Heart left ventricle (tissue), 13 donors: Measurements from ENCODE around the gene OAS3.

Experiments used
- POLR2A ChIP-seq, 2 donors: fragments of 450-650 bp; IDR thresholded peaks; one replicate each; pipeline ENCODE4 v1.6.1; 2017; ENCODE audit warnings: antibody characterized with exemption in 2 of 2, mild to moderate bottlenecking in 2 of 2, moderate library complexity in 2 of 2
- TF ChIP-seq, protein P1 (sequence below), 12 donors: fragments of 200-600 bp; sonication (generic) in 4 of 12; IDR thresholded peaks; one replicate each; pipeline versions ENCODE4 v1.5.0 to v1.8.0; 2018 to 2022; ENCODE audit warnings: antibody characterized with exemption in 12 of 12, mild to moderate bottlenecking in 5 of 12
- donor health status: ischemic (EF 13 %, LVEDD 7.1; RV severe dilation, severe dysfunction).
- donor health status: DM: no; HTN: yes; CAD: no.
- donor health status: DM: no; HTN: no; CAD: no.
- donor health status: ischemic (EF 25% LVEDD 6.9; RV normal size, moderate dysfunction).
- donor health status: ischemic (EF 25% LVEDD 5.7; RV mildly dilated, moderate dysfunction).
- donor health status: ischemic (EF 35%, LVEDD 5.7; RV mildly dilated, moderate dysfunction).
- donor health status: nonischemic (EF 11% LVEDD 7.7; RV severe dilation, severe dysfunction).
- donor health status: DM: yes; HTN: yes; CAD: no.
- donor health status: PGD.
- donor health status: ischemic (EF 29% LVEDD 5.4; RV normal size, mild dysfunction).
- donor health status: nonischemic (EF 23%, LVEDD 6.1; RV moderate dilation, normal function).

DNA sequence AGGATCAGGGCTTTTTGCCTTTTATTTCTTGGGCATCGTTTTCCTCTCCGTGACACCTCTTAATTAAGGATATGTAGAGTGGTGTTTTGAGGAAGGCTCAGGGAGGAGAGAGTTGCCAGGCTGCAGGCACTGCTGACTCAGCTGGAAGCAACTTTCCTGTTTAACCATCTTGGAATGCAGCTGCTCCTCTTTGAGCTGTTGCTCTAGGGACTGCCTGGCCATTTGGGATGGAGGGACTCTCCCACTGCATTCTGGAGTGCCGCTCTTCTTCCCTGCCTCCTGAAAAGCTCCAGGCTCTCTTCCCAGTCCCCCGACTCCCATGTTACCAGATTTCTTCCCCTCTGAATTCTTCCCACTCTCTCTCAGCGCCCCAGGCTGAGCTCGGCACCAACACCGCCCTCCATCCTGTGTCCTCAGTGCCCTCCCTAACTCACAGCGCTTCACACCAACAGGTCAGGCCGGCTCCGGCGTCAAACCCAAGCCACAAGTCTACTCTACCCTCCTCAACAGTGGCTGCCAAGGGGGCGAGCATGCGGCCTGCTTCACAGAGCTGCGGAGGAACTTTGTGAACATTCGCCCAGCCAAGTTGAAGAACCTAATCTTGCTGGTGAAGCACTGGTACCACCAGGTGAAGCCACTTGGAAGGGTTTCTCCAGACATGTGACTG, 5.9 kb downstream of the OAS3 start:
- TF ChIP-seq, protein P1, sequence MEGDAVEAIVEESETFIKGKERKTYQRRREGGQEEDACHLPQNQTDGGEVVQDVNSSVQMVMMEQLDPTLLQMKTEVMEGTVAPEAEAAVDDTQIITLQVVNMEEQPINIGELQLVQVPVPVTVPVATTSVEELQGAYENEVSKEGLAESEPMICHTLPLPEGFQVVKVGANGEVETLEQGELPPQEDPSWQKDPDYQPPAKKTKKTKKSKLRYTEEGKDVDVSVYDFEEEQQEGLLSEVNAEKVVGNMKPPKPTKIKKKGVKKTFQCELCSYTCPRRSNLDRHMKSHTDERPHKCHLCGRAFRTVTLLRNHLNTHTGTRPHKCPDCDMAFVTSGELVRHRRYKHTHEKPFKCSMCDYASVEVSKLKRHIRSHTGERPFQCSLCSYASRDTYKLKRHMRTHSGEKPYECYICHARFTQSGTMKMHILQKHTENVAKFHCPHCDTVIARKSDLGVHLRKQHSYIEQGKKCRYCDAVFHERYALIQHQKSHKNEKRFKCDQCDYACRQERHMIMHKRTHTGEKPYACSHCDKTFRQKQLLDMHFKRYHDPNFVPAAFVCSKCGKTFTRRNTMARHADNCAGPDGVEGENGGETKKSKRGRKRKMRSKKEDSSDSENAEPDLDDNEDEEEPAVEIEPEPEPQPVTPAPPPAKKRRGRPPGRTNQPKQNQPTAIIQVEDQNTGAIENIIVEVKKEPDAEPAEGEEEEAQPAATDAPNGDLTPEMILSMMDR (IDR thresholded peaks at IDR 0.05): no peak
- TF ChIP-seq POLR2A (IDR thresholded peaks at IDR 0.05): no peak
